HG02973 (cell line): ENCODE data around the gene RGPD8.
"Not testable (repeated sequence)": the region's sequence is repeated elsewhere in the genome, so short reads cannot be mapped to it uniquely, and the experiment has no call there.

Experiments used
- ATAC-seq: cut with Tn5 transposase; IDR thresholded peaks from one replicate; pipeline ENCODE4 v1.9.1; 2021; ENCODE audit warnings: moderate library complexity; ENCODE audit not compliant: unreplicated experiment

RGPD8 gene

DNA sequence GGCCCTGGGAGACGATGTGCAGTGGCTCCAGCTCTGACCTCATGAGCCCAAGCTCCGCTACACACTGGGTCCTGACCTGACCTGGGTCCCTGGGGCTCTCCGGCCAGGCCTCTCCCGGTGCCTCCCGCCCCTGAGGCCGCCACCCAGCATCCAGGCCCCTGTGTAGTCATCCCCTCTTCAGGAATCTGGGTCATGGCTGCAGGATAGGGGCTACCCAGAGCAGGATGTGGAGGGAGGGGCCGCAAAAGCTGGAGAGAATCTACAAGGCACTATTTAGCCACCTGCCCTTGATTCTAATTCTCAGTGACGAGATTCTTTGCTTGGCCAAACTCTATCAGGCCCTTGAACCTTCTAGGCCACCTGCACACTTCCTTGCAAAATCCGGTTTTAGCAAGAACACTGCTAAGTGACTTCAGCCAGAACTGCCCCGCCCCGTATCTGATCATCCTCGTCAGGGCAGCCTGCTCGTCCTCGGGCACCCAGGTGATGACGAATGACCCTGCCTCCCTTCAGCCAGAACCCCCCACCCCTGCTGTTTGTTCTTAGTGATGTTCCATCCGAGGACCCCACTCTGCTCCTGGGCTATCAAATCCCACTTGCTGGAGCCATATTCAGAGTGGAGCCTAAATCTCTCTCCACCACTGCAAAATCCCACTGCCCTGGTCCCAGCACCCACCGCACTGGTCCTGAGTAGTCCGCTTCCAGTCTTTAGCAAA is 2.4 kb upstream of the RGPD8 start:
- ATAC-seq = not testable (repeated sequence)

DNA sequence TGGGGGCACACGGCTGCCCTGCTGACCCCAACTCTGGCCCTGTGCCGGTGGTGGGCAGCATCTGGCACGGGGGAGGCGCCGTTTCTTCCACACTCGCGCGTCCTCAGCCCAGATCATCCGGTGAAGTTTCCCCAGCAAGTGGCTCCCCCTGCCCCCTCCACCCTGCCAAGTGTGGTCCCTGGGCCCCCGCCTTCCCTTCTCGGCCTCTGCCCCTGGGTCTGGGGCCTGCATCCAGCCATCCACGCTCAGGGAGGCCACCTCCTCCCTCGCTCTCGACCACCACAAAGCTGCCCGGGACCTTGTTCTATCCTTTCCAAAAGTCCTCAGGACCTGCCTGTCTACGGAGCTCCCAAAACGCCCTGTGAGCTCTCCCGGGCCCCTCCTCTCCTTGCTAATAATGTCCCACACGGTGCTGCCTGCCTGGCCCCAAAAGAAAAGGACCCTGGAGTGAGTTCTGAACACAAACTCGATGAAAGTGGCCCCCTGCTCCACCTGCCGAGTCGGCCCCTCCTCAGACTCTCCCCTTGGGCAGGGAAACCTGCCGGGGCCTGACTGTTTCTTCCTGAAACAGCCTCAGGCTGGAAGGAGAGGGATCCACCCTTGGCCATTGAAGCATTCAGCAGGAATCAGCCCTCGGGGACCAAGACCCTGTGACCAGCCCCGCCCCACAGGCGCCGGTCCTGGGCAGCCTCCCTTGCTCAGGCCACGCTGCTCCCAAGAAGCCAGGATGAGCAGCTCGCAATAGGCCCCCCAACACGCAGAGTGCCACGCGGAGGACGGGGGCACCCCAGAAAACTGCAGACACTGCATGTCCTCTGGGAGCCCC is 1.7 kb upstream of the RGPD8 start:
- not testable (repeated sequence) for ATAC-seq

DNA sequence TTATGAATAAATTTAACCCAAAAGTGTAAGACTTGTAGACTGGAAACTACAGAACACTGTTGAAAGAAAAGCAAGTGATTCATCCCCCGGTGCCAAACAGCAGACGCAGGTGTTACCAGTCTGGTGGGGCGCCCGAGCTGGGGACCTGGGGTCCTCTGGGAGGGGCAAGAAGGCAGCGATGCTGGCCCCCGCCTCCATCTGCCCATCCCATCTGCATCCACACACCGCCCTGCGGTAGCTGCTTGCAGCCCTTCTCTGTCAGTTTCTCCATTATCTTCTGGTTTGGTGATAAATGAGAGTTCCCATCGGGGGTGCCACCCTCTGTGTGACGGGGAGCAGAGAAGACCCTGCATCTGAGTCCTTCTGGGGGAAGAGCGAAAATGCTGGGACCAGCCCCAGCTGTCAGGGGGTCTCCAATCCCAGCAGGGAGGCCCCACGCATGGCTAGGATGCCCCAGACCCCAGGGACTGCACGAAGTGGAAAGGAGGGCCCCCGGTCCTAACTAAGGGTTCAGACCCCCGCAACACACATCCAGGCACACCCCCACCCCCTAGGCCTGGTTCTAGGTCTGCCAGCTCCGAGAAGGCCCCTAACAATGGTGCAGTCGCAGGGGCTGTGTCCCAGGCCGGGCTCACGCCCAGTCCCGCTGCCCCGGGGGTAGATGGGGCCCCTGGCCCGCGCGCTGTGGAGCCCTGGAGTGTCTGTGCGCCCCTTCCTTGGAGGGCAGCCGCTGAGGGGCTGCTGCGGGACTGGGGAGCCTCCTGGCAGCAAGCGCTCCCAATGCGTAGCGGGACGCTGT is 686 bp upstream of the RGPD8 start:
- no peak for ATAC-seq

DNA sequence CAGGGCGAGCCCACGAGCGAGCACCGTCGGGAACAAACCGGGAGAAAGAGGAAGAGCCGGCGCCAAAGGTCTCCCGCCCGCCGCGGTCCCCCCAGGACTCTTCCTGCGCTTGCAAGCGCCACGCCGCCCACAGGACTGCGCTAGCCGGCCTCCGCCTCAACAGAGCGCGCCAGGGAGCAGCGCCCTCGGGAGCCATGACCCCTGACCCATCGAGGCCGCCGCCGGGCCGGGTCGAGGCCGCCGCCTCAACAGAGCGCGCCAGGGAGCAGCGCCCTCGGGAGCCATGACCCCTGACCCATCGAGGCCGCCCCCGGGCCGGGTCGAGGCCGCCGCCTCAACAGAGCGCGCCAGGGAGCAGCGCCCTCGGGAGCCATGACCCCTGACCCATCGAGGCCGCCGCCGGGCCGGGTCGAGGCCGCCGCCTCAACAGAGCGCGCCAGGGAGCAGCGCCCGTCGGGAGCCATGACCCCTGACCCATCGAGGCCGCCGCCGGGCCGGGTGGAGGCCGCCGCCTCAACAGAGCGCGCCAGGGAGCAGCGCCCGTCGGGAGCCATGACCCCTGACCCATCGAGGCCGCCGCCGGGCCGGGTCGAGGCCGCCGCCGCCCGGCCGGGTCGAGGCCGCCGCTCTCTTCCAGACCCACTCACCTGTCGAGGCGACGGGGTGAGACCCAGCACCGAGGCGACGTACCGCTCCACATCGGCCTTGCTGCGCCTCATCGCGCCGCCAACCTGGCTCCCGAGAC is 538 bp downstream of the RGPD8 start:
- ATAC-seq = not testable (repeated sequence)

DNA sequence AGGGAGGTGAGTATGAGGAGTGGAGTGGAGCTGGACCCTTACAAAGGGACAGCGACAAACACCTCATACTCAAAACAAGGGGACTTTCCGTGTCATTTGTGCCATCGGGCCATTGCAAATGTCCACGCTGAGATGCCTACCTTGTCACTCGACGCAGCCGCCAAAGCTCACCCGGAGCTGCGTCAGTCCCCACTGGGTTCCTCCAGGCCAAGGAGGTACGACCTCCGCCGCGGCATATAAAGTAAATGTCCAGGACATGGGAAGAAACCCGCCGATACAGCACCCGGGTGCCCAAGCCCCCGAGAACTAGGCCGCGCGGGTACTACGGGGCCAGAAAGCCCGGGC is 1.1 kb downstream of the RGPD8 start:
- not testable (repeated sequence) for ATAC-seq

DNA sequence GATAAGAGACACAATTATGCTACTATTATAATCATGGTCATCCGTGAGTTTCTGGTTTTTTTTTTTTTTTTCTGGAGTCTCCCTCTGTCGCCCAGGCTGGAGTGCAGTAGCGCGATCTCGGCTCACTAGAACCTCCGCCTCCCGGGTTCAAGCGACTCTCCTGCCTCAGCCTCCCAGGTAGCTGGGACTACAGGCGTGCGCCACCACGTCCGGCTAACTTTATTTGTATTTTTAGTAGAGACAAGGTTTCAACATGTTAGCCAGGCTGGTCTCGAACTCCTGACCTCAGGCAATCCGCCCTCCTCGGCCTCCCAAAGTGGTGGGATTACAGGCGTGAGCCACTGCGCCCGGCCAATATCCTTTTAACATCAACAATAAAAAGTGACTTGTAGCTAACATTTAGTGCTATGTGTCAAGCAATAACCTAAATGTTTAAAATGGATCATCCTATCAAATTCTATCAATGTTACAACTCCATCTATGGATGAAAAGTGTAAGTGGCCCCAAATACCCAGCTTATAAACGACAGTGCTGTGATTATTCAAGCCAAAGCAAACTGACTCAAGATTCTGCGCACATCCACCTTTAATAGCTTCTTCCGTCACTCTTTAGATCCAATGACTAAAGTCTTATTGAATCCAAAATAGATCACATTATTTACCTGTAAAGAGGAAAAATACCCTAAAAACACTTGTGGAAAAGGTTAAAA is 1.7 kb downstream of the RGPD8 start:
- not testable (repeated sequence) for ATAC-seq

DNA sequence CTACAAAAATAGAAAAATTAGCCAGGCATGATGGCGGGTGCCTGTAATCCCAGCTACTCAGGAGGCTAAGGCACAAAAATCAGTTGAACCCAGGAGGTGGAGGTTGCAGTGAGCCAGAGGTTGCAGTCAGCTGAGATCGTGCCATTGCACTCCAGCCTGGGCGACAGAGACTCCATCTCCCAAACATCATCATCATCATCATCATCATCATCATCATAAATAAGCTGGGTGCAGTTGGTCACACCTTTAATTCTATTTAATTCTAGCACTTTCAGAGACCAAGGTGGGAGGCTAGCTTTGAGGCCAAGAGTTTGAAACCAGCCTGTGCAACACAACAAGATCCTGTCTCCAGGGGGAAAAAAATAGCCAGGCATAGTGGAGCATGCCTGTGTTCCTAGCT is 8.9 kb downstream of the RGPD8 start:
- not testable (repeated sequence) for ATAC-seq

DNA sequence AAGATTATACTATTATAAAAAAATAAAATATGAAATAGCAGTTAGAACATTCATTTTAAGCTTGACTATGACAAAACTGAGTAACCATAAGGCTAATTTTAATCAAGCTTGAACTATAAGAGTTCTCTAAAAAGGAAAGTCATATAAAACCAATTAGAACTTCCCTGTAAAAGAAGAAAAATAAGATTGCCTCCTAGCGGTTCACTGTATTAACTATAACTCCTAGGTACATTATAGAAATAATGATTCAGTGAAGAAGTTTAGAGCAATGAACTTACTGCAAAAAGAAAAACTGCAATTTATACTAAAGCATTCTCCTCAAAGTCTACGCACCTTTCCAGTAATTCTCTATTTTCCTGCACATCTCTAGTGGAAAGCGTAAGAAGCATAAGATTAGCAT is 16.6 kb downstream of the RGPD8 start:
- not testable (repeated sequence) for ATAC-seq

DNA sequence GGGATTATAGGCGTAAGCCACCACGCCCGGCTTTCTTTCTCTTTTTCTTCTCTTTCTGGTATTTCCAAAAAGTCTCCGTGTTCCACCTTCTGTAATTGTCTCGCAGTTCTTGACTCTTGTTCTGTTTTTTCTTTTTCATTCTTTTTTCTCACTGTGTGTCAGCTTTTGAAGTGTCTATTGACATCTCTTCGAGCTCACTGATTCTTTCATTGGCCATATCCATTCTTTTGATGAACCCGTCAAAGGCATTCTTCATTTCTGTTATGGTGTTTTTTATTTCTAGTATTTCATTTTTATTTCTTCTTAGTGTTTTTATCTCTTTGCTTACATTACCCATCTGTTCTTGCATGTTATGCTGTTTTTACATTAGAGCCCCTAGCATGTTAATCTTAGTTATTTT is 73.4 kb downstream of the RGPD8 start:
- not testable (repeated sequence) for ATAC-seq

DNA sequence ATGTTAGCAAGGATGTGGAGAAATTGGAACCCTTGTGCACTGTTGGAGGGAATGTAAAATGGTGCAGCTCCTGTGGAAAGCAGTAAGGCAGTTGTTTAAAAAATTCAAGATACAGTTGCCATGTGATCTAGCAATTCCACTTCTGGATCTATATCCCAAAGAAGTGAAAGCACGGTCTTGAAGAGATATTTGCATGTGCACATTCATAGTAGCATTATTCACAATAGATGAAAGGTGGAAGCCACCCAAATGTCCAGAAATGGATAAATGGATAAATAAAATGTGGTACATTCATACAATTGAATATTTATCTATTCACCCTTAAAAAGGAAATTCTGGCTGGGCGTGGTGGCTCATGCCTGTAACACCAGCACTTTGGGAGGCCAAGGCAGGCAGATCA is 79.1 kb downstream of the RGPD8 start:
- not testable (repeated sequence) for ATAC-seq

DNA sequence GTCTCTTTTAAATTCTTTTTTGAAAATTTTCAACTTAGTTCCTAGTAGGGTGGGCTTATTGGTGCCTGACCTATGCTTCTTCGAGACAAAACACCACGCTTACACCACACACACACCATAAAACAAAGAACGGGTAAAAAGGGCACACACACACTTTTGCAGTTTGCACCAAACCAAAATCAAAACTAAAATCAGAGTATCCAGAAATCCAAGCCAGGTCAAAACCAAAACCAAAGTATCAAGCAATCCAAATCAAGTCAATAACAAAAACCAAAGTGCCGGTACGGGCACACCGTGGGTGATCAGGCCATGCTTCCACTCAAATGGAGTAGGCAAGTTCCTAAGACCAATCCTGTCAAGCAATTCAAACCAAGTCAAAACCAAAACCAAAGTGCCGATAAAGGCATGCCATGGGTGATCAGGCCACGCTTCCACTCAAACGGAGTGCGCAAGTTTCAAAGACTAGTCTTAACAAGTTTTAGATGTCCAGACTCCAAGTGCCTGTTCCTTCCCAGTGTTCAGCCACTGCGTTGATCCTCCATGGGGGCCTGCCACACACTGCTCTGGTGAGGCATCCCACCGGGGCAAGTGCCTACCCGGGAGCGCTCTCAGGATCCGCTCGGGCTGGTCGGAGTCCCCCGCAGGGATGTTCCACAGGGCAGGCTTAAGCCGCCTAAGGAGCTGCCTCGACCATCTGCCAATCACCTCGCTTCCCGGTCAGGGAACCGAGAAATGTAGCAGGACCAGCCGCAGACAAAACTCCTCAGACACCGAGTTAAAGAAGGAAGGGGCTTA is 80.4 kb downstream of the RGPD8 start:
- ATAC-seq = not testable (repeated sequence)

DNA sequence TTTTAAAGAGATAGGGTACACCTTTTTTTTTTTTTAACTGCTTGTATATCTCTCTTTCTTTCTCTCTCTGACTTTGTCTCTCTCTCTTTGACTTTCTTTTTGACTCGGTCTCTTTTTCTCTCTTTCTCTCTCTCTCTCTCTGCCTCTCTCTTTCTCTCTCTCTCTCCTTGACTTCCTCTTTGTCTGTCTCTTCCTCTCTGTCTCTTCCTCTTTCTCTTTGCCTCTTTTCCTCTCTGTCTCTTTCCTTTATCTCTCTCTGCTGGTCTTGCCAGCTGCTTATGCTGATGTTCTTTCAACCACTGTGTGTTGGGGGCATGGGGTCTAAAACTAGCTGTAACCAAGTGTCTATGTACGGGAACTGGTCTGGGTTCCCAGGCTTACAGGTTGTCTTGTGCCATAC is 81.2 kb downstream of the RGPD8 start:
- ATAC-seq = not testable (repeated sequence)

DNA sequence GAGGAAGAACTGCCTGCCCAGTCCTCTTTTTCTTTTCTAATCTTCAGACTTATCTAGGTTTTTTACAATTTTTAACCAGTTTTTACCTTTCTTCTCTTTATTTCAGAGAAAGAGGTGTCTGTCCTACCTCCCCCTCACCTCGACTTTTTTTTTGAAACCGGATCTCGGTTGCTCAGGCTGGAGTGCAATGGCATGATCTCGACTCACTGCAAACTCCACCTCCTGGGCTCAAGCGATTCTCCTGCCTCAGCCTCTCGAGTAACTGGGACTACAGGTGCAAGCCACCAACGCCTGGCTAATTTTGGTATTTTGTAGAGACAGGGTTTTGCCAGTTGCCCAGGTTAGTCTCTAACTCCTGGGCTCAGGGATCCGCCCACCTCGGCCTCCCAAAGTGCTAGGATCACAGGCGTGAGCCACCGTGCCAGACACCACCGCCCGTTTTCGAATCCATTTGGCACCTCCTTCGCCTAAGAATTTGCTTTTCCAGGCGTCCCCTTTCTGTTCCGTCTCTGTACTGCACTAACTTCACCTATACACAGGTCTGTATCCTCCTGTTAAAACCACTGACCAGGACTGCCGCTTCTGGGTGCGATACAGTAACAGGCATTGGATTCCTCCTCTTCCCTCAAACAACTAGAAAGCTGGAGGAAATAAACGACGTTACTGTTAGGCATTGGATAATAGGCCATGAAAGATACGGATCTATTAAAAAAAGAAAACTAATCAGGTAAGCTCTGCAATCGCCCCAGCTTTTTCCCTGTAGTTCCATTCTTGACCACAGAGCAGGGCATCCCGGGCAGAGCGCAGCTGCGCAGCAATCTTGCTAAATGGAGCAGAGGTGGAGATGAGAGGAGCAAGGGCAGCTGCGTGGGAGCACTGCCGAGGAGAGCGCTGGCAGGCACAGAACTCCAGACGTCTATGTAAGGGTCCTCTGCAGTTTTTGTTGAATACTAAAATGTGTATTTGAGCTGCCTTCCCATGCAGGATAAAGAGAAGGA is 88.1 kb downstream of the RGPD8 start:
- no peak for ATAC-seq

DNA sequence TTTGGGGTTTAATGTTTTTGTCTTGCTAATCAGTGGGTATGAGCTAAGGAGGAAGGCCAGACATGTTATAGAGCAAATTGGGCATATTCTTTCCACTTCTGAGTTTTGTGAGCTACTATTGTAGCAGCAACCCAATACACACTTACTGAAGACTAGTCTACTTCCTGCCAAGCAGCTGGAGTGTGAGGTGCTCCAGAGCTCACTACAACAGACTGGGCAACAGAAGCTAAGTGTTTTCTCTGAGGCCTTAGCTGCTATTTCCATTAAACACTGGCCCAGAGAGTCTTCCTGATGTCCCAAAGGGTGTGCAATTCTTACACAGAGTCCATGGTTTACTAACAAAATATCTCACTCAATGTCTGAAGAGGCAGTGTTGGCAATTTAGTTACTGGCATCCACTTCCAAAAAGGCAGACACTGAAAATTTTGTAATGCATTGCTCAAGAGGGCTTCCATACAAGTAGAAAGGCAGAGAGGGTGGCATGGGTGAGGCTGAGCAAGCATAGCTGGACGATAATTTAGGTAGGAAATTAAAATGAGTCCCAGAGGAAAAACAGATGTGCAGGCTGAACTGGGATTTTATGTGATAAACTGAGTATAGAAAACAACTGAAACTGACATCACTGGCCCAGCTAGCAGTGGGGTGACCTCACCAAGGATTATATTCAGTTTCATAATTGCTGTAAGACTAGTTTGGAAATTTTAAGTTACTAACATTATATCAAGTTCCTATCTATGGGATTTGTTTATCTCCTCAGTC is 89.4 kb downstream of the RGPD8 start:
- ATAC-seq = no peak

DNA sequence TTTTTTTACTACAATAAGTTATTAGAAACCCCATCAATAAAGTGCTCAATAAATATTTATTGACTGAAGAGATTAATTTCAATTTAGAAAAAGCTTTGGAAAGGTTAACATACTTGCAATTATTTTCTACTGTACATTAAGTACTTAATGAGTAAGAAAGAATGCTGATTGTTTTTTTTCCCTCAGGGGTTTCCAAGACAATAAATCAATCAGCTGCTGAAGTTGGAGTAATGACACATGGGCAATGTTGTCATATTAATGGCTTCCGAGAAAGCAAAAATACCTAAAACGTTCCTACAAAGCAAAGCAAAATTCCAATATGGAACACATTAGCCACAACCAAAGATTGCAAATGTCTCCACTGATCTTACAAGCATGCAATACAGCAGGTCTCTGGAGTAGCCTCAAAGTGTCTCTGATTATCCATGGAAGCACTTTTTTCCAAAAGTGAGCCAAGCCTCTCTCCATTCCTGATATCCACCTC is 91.3 kb downstream of the RGPD8 start:
- ATAC-seq = no peak

DNA sequence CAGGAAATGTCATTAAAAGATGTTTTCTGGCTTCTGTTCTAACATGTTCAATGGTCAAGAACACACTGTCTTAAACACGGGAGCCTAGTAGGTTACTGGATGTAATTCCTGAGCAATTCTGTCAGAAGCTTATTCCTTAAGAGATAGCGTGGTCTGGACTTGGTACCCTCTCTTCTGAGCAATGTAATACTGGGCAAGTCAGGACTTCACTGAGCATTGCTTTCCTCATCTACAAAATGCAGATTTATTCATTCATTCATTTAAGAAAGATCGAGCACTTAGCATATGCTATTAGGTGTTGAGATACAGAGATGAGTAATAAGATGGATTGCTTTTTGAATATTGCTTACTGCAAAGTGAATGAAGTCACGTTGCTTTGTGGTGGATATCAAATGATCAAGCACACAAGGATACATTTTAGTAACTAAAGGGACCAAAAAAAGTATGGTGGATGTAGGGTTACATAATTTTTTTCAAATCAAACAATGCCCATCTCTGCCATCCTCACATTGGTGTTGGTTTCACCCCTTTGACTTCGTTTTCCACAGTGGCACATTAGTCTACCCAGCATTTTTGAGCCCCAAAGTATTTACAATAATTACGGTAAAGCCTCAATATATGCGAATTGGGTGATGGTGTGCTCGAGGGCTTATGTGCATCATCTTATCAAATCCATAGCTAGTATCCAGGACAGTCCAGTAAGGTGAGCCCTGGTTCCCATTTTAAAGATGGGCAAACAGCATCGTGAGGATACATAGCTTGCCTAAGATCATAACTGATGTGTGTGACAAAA is 92.8 kb downstream of the RGPD8 start:
- ATAC-seq = no peak

DNA sequence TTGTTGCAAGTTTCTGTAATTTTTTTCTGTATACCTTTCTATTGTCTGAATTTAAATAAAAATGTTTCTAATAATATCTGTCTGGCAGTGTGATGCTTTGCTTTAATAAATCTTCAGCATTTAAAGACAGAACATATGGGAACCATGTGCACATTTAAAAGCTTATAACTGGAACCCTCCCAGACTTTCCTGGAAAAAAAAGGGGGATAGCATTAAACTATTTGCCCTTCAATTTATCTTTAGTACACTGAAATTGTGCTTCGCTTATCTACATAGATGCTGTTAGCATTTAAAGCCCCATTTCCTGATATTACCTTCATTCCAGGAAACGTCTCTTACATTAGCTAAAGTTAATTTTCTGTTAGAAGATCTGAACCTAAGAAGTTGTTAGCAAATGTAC is 93.5 kb downstream of the RGPD8 start:
- ATAC-seq = no peak
